Uterus (tissue), 2 donors: ENCODE data around the gene SMCO2.
"Not testable (repeated sequence)": the region's sequence is repeated elsewhere in the genome, so short reads cannot be mapped to it uniquely, and the experiment has no call there.

Source experiments
- CTCF ChIP-seq, 4 experiments: fragments of 200-600 bp in 2 of 4; fragments of 450-650 bp in 2 of 4; sonication (generic) in 2 of 4; IDR thresholded peaks; one replicate each; pipeline ENCODE4 v1.5.1; 2016 to 2019; ENCODE audit warnings: antibody characterized with exemption in 4 of 4, mild to moderate bottlenecking in 2 of 4, moderate library complexity in 1 of 4
- POLR2A ChIP-seq, 2 donors: fragments of 450-650 bp; IDR thresholded peaks; one replicate each; pipeline ENCODE4 v1.6.1; 2016; ENCODE audit warnings: antibody characterized with exemption in 2 of 2, mild to moderate bottlenecking in 1 of 2, moderate library complexity in 1 of 2

- TF ChIP-seq POLR2A, CTCF (IDR thresholded peaks at IDR 0.05): not testable (repeated sequence)
These were observed 98.3 kb downstream of the SMCO2 start for GRCh38 chr12:27544858-27545257.
